Tibial nerve (tissue), 4 donors: ENCODE results near the gene PLCB1.

ENCODE experiments used
- CTCF ChIP-seq, 5 experiments: fragments of 200-600 bp in 3 of 5; fragments of 450-650 bp in 2 of 5; sonication (generic) in 3 of 5; IDR thresholded peaks; one replicate each; pipeline ENCODE4 v1.5.1; 2016 to 2019; ENCODE audit warnings: antibody characterized with exemption in 5 of 5, mild to moderate bottlenecking in 3 of 5, moderate library complexity in 2 of 5
- EP300 ChIP-seq, 2 donors: sonication (generic); formaldehyde crosslinking; IDR thresholded peaks; one replicate each; pipeline ENCODE4 v1.6.1; 2017; ENCODE audit warnings: antibody characterized with exemption in 2 of 2, mild to moderate bottlenecking in 1 of 2
- POLR2A ChIP-seq, 2 donors: fragments of 450-650 bp; IDR thresholded peaks; one replicate each; pipeline ENCODE4 v1.6.1; 2017; ENCODE audit warnings: antibody characterized with exemption in 2 of 2, mild to moderate bottlenecking in 2 of 2, moderate library complexity in 2 of 2

- TF ChIP-seq POLR2A (IDR thresholded peaks at IDR 0.05), result no peak
- no peak for TF ChIP-seq EP300 (IDR thresholded peaks at IDR 0.05)
- TF ChIP-seq CTCF (IDR thresholded peaks at IDR 0.05), result no peak
Measured at GRCh38 chr20:8372824-8373380, 240.8 kb downstream of the PLCB1 start.
